Pancreas (tissue), 10 donors: ENCODE measurements around the gene LIMS2. TPM values are rescaled to one million over a fixed set of nuclear protein-coding genes. Genes with fewer than 3 reads are reported as not detected.
A peak's percentile ranks its signal among the peaks of the same experiment; 100 is the strongest.

ENCODE experiments used
- ATAC-seq, 4 donors: fragments of 200-7000 bp; cut with Tn5 transposase; one replicate each; pipeline versions ENCODE4 v1.8.0 to v1.9.1; 2020; ENCODE audit warnings: mild to moderate bottlenecking in 4 of 4, moderate library complexity in 4 of 4
- DNase-seq, 6 donors: peaks; one replicate each; pipeline ENCODE4 v3.0.0-alpha.2; 2020
- FAIRE-seq: peaks from 2 replicates; lab custom pipeline; 2012; peaks lifted over from hg19 to GRCh38; lab: Jason Lieb, UNC
- H3K27ac ChIP-seq, 4 donors: fragments of 200-600 bp; sonication (generic); 1 replicate in 3 of 4; 2 replicates in 1 of 4; pipeline versions ENCODE4 v1.5.0 to v1.8.0; 2020
- H3K27me3 ChIP-seq, 4 donors: fragments of 200-600 bp; one replicate each; pipeline ENCODE4 v1.8.0; 2021
- H3K36me3 ChIP-seq, 3 donors: fragments of 200-600 bp; sonication (generic) in 1 of 3; one replicate each; pipeline versions ENCODE4 v1.5.0 to v1.8.0; 2020 to 2021
- H3K4me1 ChIP-seq, 3 donors: fragments of 200-600 bp; one replicate each; pipeline ENCODE4 v1.8.0; 2021
- H3K4me3 ChIP-seq, 4 donors: fragments of 200-600 bp; sonication (generic) in 2 of 4; one replicate each; pipeline versions ENCODE4 v1.5.0 to v1.8.0; 2020 to 2021
- H3K9me3 ChIP-seq, 4 donors: fragments of 200-600 bp; one replicate each; pipeline ENCODE4 v1.8.0; 2021
- WGBS, 2 donors: extraction: QIAGEN DNeasy Blood & Tissue Kit; methylation state at CpG; one replicate each; pipeline ENCODE4 v1.1.7; 2013; 5-methylcytosine and 5-hydroxymethylcytosine counted together
- intact Hi-C, 3 donors: fragments of 100-400 bp; cut with DNase I; formaldehyde crosslinking; loops; one replicate each; pipeline versions ENCODE4 v1.11.1 to v1.14.2; 2022
- polyA plus RNA-seq, 2 donors: library from polyadenylated mRNA; stranded (reverse); fragments of 200-250 nt; gene quantifications; one replicate each; pipeline ENCODE4 v1.2.3, GENCODE V29; 2013
- total RNA-seq, 6 donors: library from RNA; stranded (reverse); fragmentation: NEBNext Ultra II Directional in 4 of 6; extraction: Animal tissue kit (Norgen Biotek cat#: 25700) in 4 of 6; gene quantifications; one replicate each; pipeline versions ENCODE4 v1.2.1 to v1.2.4, GENCODE V29; 2021 to 2023
- TF ChIP-seq, protein P1 (sequence below), 4 donors: fragments of 200-600 bp; sonication (generic) in 3 of 4; IDR thresholded peaks; one replicate each; pipeline versions ENCODE4 v1.5.0 to v1.8.0; 2021; ENCODE audit warnings: antibody characterized with exemption in 4 of 4
- donor health status: healthy with polysubstance abuse.
- donor health status: DM: no; HTN: no; CAD: no; lungs with moderate emphysema.
- donor health status: DM: no; HTN: no; CAD: no.
- donor health status: control.
- donor health status: control.
- donor health status: Bipolar disorder and iron deficiency.
- donor health status: DM: yes; HTN: yes; CAD: no.
- donor health status: DM: no; HTN: no; CAD: no.
- donor health status: DM: no; HTN: no; CAD: no.
- donor health status: DM: yes; HTN: yes; CAD: no.

LIMS2 gene
- total and polyA plus RNA-seq, 8 donors = 2.2 to 139 (median 5.2) TPM

DNA sequence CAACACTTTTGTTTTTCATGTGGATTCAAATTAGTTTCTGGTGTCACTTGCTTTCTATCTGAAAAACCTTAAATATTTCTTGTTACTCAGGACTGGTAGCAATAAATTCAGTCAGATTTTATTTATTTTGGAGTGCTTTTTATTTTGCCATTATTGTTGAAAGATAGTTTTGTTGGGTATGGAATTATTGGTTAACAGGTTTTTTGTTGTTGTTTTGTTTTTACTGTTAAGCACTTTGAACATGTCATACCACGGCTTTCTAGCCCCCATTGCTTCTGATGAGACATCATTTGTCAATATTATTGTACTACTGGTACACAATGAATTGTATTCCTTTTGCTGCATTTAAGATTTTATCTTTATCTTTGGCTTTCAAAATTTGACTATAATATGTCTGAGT, 13.1 kb upstream of the LIMS2 start:
- no peaks in the 10 kb centered on the region for H3K36me3 ChIP-seq
- FAIRE-seq = no peak
- ATAC-seq = no peak
- H3K4me3 ChIP-seq = no peak overlapping the region
- H3K9me3 ChIP-seq = no peaks in the 10 kb centered on the region
- no peaks in the 10 kb centered on the region for H3K4me1 ChIP-seq
- TF ChIP-seq, protein P1, sequence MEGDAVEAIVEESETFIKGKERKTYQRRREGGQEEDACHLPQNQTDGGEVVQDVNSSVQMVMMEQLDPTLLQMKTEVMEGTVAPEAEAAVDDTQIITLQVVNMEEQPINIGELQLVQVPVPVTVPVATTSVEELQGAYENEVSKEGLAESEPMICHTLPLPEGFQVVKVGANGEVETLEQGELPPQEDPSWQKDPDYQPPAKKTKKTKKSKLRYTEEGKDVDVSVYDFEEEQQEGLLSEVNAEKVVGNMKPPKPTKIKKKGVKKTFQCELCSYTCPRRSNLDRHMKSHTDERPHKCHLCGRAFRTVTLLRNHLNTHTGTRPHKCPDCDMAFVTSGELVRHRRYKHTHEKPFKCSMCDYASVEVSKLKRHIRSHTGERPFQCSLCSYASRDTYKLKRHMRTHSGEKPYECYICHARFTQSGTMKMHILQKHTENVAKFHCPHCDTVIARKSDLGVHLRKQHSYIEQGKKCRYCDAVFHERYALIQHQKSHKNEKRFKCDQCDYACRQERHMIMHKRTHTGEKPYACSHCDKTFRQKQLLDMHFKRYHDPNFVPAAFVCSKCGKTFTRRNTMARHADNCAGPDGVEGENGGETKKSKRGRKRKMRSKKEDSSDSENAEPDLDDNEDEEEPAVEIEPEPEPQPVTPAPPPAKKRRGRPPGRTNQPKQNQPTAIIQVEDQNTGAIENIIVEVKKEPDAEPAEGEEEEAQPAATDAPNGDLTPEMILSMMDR (IDR thresholded peaks at IDR 0.05) = no peak
- intact Hi-C loops = no loop called here
- H3K27ac ChIP-seq = no peak overlapping the region
- no peaks in the 10 kb centered on the region for H3K27me3 ChIP-seq
- DNase-seq = no peak
- WGBS, 2 donors = 62 to 68% methylated on average over 1 of the region's 1 CpG

GRCh38 chr2:127685410-127686080, 10.2 kb upstream of the LIMS2 start:
- intact Hi-C loops = no loop called here
- 79% methylated on average over 8 of the region's 8 CpGs for WGBS, 2 donors
- Histone ChIP-seq H3K4me1 (peaks cover 0 to 5% (median 5%) of the 10 kb centered on the region in 3 donors), H3K9me3 (no peaks in the 10 kb centered on the region), H3K27me3 (no peaks in the 10 kb centered on the region), H3K4me3 (no peak overlapping the region), H3K27ac (no peak overlapping the region), H3K36me3 (no peaks in the 10 kb centered on the region)
- TF ChIP-seq, protein P1 (IDR thresholded peaks at IDR 0.05) = no peak
- ATAC-seq (no peak), FAIRE-seq (no peak), DNase-seq (no peak)

DNA sequence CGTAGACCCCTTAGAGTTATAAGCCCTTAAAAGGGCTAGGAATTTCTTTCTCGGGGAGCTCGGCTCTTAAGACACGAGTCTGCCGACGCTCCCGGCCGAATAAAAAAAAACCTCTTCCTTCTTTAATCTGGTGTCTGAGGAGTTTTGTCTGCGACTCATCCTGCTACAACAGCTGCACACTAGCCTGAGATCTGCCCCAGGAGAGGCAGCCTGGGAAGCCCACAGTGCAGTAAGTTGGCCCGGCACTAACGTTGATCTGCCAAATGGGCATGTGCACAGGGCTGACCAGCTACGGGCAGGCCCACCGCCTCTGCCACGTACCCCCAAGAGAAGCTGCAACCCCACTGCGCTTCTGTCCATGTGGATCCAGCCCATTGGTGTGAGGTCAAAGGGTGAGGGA, 8.4 kb upstream of the LIMS2 start:
- DNase-seq = peak in 1 of 6 donors; percentile 11
- H3K27me3 ChIP-seq = no peaks in the 10 kb centered on the region
- no peak overlapping the region for H3K4me3 ChIP-seq
- peaks cover 0 to 5% (median 5%) of the 10 kb centered on the region in 3 donors for H3K4me1 ChIP-seq
- intact Hi-C loops = no loop called here
- H3K9me3 ChIP-seq = no peaks in the 10 kb centered on the region
- H3K27ac ChIP-seq = no peak overlapping the region
- TF ChIP-seq, protein P1 (IDR thresholded peaks at IDR 0.05) = no peak
- H3K36me3 ChIP-seq = no peaks in the 10 kb centered on the region
- ATAC-seq = peak in 2 of 4 donors; percentile 36
- 76 to 77% methylated on average over 15 of the region's 15 CpGs for WGBS, 2 donors
- FAIRE-seq = no peak

DNA sequence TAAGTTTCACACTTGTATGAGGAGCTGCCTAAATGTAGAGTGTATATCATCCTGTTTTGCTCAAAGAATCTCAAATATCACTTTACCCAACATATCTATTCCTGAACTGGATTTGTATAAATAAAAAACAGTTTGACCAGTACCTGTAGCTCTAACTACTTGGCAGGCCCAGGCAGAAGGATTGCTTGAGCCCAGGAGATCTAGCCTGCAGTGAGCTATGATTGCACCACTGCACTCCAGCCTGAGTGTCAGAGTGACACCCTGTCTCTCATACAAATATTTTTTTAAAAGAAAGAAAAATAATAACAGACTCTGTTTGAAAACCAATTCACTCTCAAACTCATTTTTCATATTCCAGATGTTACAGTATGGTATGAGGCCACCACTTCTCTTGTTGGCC, 7.7 kb upstream of the LIMS2 start:
- Histone ChIP-seq H3K27me3 (no peaks in the 10 kb centered on the region), H3K36me3 (no peaks in the 10 kb centered on the region), H3K4me1 (peaks cover 0 to 5% (median 5%) of the 10 kb centered on the region in 3 donors), H3K9me3 (no peaks in the 10 kb centered on the region), H3K4me3 (no peak overlapping the region), H3K27ac (no peak overlapping the region)
- no peak for FAIRE-seq
- TF ChIP-seq, protein P1 (IDR thresholded peaks at IDR 0.05) = no peak
- no peak for DNase-seq
- intact Hi-C loops = no loop called here
- ATAC-seq = peak in 3 of 4 donors; percentile 45 to 48 (median 47)
